GM18951 (cell line): ENCODE results near the gene ATP6V0A1.
A peak's percentile ranks its signal among the peaks of the same experiment; 100 is the strongest.
"Not testable (repeated sequence)": the region's sequence is repeated elsewhere in the genome, so short reads cannot be mapped to it uniquely, and the experiment has no call there.

Experiments used
- POLR2A ChIP-seq: IDR thresholded peaks from 4 replicates; pipeline ENCODE4 v1.6.1; 2011; ENCODE audit warnings: mild to moderate bottlenecking; ENCODE audit not compliant: insufficient read length, insufficient read depth; ENCODE audit errors: extremely low read depth
- in situ Hi-C: fragments of 300-500 bp; cut with MboI; formaldehyde crosslinking; loops from one replicate; pipeline ENCODE4 v1.12.0; 2022; ENCODE audit warnings: low sequenced_read_pairs, mixed read lengths, inconsistent platforms; ENCODE audit not compliant: unreplicated experiment

Gene ATP6V0A1

GRCh38 chr17:42453439-42453838 is 5.2 kb upstream of the ATP6V0A1 start:
- in situ Hi-C loops: no loop called here
- no peak for TF ChIP-seq POLR2A

DNA sequence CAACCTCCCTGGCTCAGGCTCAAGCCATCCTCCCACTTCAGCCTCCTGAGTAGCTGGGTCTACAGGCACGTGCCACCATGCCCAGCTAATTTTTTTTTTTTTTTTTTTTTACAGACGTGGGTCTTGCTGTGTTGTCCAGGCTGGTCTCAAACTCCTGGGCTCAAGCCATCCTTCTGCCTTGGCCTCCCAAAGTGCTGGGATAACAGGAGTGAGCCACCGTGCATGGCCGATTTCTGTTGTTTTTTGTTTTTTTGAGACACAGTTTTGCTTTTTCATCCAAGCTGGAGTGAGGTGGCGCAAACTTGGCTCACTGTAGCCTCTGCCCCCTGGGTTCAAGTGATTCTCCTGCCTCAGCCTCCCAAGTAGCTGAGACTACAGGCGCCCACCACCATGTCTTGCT is 3.7 kb upstream of the ATP6V0A1 start:
- in situ Hi-C loops: not testable (repeated sequence)

- in situ Hi-C loops: no loop called here
- peak; percentile 40 for TF ChIP-seq POLR2A
Observed at GRCh38 chr17:42456223-42457106, 2.2 kb upstream of the ATP6V0A1 start.

DNA sequence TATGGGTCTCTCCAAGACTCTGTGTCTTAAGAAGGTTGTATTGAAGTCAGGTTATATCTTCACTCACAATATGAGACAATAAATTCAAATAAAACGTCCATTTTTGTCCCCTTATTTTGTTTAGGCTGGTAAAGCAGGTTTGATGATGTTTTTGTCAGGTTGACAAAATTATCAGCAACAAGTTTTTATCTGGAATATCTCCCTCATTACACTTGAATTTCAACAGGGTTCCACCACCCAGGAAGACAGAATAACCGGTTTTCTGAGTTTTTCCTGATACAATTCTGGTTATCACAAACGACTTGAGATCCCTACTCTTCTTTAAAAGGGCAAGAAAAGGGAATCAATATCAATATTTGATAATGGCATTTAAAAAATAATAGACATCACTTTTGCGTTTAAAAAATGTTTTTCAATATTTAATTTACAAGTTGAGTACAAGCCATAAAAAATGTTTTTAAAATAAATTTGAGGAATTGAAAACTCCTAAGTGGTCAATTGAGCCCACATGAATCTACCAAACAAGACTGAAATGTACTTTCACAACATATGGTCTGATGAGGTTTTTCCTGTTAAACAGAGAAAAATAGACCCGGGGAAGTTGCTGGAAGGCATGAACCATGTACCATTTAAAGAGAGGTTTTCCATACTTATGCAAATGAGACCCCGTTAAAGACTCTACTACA is 1.4 kb upstream of the ATP6V0A1 start:
- TF ChIP-seq POLR2A: no peak
- in situ Hi-C loops: no loop called here

DNA sequence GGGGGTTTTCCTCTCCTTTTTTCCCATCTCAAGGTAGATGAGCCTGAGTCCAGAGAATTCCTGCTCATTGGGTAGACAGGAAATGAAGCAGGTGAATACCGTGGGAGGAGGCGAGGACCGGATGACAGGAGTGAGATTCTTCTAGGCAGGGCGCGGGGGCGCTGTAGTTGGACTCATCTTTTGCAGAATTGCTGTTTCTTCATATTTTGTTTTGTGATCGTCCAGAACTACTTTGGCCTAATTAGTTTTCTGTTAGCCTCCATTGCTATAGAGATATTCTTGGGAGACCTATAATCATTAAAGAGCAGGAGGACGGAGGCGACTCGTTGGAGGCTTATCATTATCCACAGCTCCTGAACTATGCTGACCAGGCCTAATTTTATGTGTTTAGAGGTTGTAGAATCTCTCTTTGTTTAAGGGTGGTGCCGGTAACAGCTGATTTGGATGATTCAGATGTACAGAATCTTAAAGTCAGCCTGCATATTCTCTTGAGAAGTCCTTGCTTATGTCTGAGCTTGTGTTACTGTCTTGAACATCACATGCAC is 650 bp downstream of the ATP6V0A1 start:
- no peak for TF ChIP-seq POLR2A
- in situ Hi-C loops: no loop called here

- TF ChIP-seq POLR2A: no peak
Observed at GRCh38 chr17:42459801-42460281, 1.2 kb downstream of the ATP6V0A1 start.

DNA sequence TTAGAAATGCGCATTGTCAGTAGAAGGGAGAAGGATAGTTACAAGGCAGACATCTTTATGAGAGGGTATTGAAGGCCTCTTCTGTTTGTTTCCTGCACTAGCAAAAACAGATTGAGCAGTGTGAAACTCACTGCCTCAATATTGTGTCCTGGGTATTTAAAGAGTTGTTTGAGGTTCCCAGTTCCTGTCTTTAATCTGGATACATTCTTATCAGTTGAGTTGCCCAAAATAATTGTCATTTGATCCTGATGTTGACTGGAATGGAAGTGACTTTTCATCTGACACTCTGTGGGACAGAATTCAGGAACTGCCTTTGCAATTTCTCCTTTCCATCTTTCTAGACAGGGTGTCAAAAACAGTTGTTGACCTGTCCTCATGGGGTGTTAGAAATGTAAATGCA is 1.7 kb downstream of the ATP6V0A1 start:
- in situ Hi-C loops: no loop called here
- no peak for TF ChIP-seq POLR2A

More at GRCh38 chr17:42459801-42460281, 1.2 kb downstream of the ATP6V0A1 start:
- in situ Hi-C loops: no loop called here

- TF ChIP-seq POLR2A: no peak
- in situ Hi-C loops: no loop called here
Observed at GRCh38 chr17:42463976-42464400, 5.3 kb downstream of the ATP6V0A1 start.

- TF ChIP-seq POLR2A: no peak
- in situ Hi-C loops: no loop called here
Observed at GRCh38 chr17:42467889-42468288, 9.2 kb downstream of the ATP6V0A1 start.

DNA sequence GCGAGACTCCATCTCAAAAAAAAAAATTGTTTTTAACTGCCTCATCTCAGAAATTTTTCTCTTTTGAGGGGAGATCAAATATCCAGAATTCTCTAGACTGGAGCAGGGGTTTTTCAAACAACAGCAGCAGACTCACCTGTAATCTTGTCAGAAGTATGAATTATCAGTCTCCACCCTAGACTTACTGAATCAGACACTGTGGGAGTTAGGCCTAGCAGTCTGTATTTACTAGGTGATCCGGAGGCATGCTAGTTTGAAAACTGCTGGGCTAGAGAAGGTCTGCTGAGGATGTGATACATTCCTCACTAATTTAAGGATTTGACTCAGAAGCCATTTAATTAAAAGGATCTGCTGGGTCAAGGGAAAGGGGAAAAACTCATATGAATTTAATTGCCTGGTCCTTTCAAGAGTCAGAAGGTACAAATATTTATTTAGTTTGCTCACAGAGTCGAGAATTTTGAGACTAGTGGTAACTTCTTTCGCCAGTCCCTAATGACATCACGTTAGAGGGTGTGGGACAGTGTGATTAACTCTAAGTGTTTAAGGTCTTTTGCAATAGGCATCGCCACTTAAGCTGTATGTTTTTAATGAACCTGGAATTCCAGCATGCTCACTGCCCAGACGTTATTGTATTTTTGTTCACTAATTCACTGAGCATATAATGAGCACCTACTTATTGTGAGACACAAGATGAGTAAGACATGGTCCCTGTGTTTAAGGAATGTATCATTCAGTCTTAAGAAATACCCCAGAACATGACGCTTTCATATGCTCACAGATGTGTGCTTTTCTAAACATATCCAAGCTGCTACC is 14.2 kb downstream of the ATP6V0A1 start:
- TF ChIP-seq POLR2A: no peak
- in situ Hi-C loops: no loop called here

DNA sequence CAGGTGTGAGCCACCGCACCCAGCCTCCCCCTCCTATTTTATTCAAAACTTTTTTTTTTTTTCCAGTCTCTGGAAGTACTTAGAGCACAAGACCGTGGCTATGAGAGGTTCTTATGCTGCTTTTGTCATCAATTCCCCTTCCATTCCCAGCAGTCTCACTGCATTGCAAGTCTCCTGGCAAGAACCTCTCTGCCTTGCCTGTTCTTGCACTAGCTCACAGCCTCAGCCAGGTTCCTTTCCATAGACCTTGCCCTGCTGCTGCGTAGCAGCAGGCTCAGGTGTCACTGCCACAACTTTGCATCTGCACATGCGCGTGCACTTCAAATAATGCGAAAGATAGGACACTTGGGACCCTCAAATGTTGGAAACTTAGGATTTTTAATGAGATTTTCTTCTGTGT is 15.6 kb downstream of the ATP6V0A1 start:
- TF ChIP-seq POLR2A: no peak
- in situ Hi-C loops: no loop called here

GRCh38 chr17:42475121-42475520 is 16.4 kb downstream of the ATP6V0A1 start:
- TF ChIP-seq POLR2A: no peak
- in situ Hi-C loops: no loop called here

DNA sequence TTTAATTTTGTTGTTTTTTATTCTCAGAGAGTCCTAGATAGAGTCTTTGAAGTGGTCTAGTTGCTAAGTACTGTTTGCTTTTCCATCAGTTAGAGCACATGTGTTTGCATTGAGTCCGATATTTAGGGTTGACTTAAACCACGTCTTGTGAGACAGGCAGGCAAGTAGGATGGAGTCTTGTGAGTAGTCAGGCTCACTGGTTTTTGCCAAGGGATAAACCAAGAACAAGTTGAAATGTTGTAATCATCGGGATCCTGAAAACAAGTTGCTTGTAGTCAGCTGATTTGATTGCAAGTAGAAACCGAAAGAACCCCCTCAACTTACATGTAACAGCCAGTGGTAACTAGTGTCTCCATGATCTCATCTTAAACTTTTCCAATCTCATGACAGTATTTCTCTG is 17.2 kb downstream of the ATP6V0A1 start:
- in situ Hi-C loops: no loop called here
- no peak for TF ChIP-seq POLR2A
